Spleen (tissue), 7 donors: Measurements from ENCODE around the gene HOXD11.
A peak's percentile ranks its signal among the peaks of the same experiment; 100 is the strongest.

ENCODE experiments used
- POLR2AphosphoS5 ChIP-seq, 3 donors: sonication (generic); formaldehyde crosslinking; IDR thresholded peaks; one replicate each; pipeline ENCODE4 v1.5.1; 2017; ENCODE audit warnings: antibody characterized with exemption in 3 of 3
- TF ChIP-seq, protein P1 (sequence below), 11 experiments: fragments of 200-600 bp in 7 of 11; fragments of 450-650 bp in 4 of 11; sonication (generic) in 4 of 11; IDR thresholded peaks in 8 of 11; conservative IDR thresholded peaks in 3 of 11; 1 replicate in 7 of 11; 2 replicates in 4 of 11; pipeline versions ENCODE4 v1.4.0 to v1.8.0; 2016 to 2021; ENCODE audit warnings: antibody characterized with exemption in 11 of 11, inconsistent platforms in 4 of 11, mild to moderate bottlenecking in 1 of 11
- donor health status: DM: no; HTN: no; CAD: no; lungs with moderate emphysema.
- donor health status: DM: no; HTN: no; CAD: no.
- donor health status: DM: no; HTN: no; CAD: no.

- TF ChIP-seq, protein P1, sequence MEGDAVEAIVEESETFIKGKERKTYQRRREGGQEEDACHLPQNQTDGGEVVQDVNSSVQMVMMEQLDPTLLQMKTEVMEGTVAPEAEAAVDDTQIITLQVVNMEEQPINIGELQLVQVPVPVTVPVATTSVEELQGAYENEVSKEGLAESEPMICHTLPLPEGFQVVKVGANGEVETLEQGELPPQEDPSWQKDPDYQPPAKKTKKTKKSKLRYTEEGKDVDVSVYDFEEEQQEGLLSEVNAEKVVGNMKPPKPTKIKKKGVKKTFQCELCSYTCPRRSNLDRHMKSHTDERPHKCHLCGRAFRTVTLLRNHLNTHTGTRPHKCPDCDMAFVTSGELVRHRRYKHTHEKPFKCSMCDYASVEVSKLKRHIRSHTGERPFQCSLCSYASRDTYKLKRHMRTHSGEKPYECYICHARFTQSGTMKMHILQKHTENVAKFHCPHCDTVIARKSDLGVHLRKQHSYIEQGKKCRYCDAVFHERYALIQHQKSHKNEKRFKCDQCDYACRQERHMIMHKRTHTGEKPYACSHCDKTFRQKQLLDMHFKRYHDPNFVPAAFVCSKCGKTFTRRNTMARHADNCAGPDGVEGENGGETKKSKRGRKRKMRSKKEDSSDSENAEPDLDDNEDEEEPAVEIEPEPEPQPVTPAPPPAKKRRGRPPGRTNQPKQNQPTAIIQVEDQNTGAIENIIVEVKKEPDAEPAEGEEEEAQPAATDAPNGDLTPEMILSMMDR (IDR thresholded peaks at IDR 0.05 in 8 of 11, conservative IDR thresholded peaks at IDR 0.05 in 3 of 11), result peak in 3 of 11 experiments; percentile 14 to 38 (median 32)
- no peak for TF ChIP-seq POLR2AphosphoS5 (IDR thresholded peaks at IDR 0.05)
Measured at GRCh38 chr2:176097820-176098365, 9.2 kb upstream of the HOXD11 start.
